GM10266 (cell line): ENCODE results near the gene CCDC27.

ENCODE experiments used
- DNase-seq: peaks from one replicate; pipeline ENCODE4 v3.0.0; 2012; ENCODE audit errors: extremely low spot score
- CTCF ChIP-seq: IDR thresholded peaks from 2 replicates; pipeline ENCODE4 v1.5.1; 2012; ENCODE audit warnings: mild to moderate bottlenecking, low read depth; ENCODE audit not compliant: control insufficient read depth, insufficient read depth; ENCODE audit errors: missing control alignments

Gene CCDC27

GRCh38 chr1:3753656-3754454 is 1.6 kb downstream of the CCDC27 start:
- no peak for TF ChIP-seq CTCF
- no peak for DNase-seq

DNA sequence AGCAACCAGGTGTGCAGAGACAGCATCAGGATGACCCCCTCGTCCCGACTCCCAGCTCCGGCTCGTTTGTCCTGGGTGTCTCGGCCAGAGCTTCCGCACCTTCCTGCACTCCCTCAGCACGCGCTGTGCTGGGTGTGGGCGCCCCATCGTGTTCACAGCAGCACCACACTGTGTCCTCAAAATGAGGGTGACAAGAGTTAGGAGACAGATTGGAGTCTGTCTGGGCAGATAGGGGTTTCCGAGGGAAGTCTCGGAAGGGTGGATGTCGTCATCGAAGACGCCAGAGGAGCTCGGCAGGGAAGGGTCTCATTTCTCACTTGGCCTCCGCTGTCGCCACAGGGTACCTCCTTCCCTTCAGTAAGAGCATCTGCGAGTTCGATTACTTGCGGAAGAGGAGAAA is 4.1 kb downstream of the CCDC27 start:
- no peak for TF ChIP-seq CTCF
- no peak for DNase-seq

GRCh38 chr1:3759164-3759563 is 6.9 kb downstream of the CCDC27 start:
- no peak for TF ChIP-seq CTCF
- no peak for DNase-seq

GRCh38 chr1:3759796-3760195 is 7.5 kb downstream of the CCDC27 start:
- TF ChIP-seq CTCF, result no peak
- no peak for DNase-seq

- no peak for TF ChIP-seq CTCF
Observed at GRCh38 chr1:3761296-3762010, 9.2 kb downstream of the CCDC27 start.

GRCh38 chr1:3762151-3762872 is 10.1 kb downstream of the CCDC27 start:
- no peak for TF ChIP-seq CTCF
- no peak for DNase-seq

More at GRCh38 chr1:3761296-3762010, 9.2 kb downstream of the CCDC27 start:
- no peak for DNase-seq
